HepG2 (cell line): ENCODE data around the gene PLCB2. TPM values are rescaled to one million over a fixed set of nuclear protein-coding genes. Genes with fewer than 3 reads are reported as not detected.

Experiments used
- ATAC-seq: fragments of 200-7000 bp; cut with Tn5 transposase; 3 replicates; pipeline ENCODE4 v1.9.1; 2020; ENCODE audit warnings: mild to moderate bottlenecking, moderate library complexity
- BruUV-seq: library from RNA; stranded (reverse); fragments of 400-500 nt; replicated peaks from 2 replicates; lab custom pipeline; 2021; lab: Mats Ljungman, UMichigan
- CTCF ChIA-PET: fragments of 300-600 bp; formaldehyde crosslinking; extraction: SDS; loops from one replicate; lab custom pipeline; 2021; ENCODE audit warnings: low total read pairs, inconsistent platforms, low intra/inter-chr PET ratio; lab: Yijun Ruan, JAX
- POLR2A ChIA-PET: fragments of 350-600 bp; sonication (Branson Sonifier 250); formaldehyde crosslinking; loops from one replicate; lab custom pipeline; 2020; ENCODE audit warnings: antibody characterized with exemption, inconsistent platforms; lab: Yijun Ruan, JAX
- DNase-seq: peaks from one replicate; pipeline ENCODE4 v3.0.0-alpha.2; 2015; ENCODE audit warnings: low spot score
- FAIRE-seq: peaks from 3 replicates; lab custom pipeline; 2011; peaks lifted over from hg19 to GRCh38; lab: Jason Lieb, UNC
- H2AFZ ChIP-seq: one replicate; pipeline ENCODE4 v1.6.1; 2011; ENCODE audit warnings: low read length, inconsistent platforms
- H3K27ac ChIP-seq: fragments of 300-600 bp; 3 replicates; pipeline ENCODE4 v1.8.0; 2011; ENCODE audit warnings: mixed run types, mild to moderate bottlenecking, mixed read lengths, low read length, inconsistent platforms; ENCODE audit not compliant: insufficient read depth; ENCODE audit errors: extremely low read length
- H3K27me3 ChIP-seq, 2 experiments: fragments of 200-600 bp in 1 of 2; 2 replicates in 1 of 2; 3 replicates in 1 of 2; pipeline versions ENCODE4 v1.6.0 to v1.8.0; 2011; ENCODE audit warnings: low read length in 2 of 2, mild to moderate bottlenecking in 2 of 2, moderate library complexity in 2 of 2, inconsistent platforms in 1 of 2; ENCODE audit not compliant: insufficient read depth in 2 of 2, control insufficient read depth in 1 of 2
- H3K36me3 ChIP-seq, 2 experiments: fragments of 200-600 bp in 1 of 2; replicated peaks in 1 of 2; 2 replicates in 1 of 2; 3 replicates in 1 of 2; pipeline versions ENCODE4 v1.5.1 to v1.8.0; 2011; ENCODE audit warnings: low read length in 2 of 2, inconsistent platforms in 1 of 2; ENCODE audit not compliant: insufficient read depth in 2 of 2, control insufficient read depth in 1 of 2
- H3K4me1 ChIP-seq: 2 replicates; pipeline ENCODE4 v1.5.1; 2012; ENCODE audit warnings: low read length, inconsistent platforms; ENCODE audit not compliant: insufficient read depth
- H3K4me2 ChIP-seq: 2 replicates; pipeline ENCODE4 v1.6.0; 2011; ENCODE audit warnings: low read depth, low read length, inconsistent platforms
- H3K4me3 ChIP-seq, 3 experiments: fragments of 200-600 bp in 1 of 3; sonication (generic), shearing (Covaris generic) in 1 of 3; replicated peaks in 1 of 3; 2 replicates each; pipeline ENCODE4 v1.5.1; 2011 to 2016; ENCODE audit warnings: low read length in 3 of 3, inconsistent platforms in 2 of 3, low read depth in 2 of 3, mild to moderate bottlenecking in 2 of 3, control low read depth in 1 of 3, mixed read lengths in 1 of 3; ENCODE audit not compliant: insufficient read depth in 1 of 3
- H3K79me2 ChIP-seq: one replicate; pipeline ENCODE4 v1.6.1; 2011; ENCODE audit warnings: low read length, inconsistent platforms; ENCODE audit not compliant: insufficient read depth
- H3K9ac ChIP-seq: 2 replicates; pipeline ENCODE4 v1.6.0; 2011; ENCODE audit warnings: mild to moderate bottlenecking, low read depth, low read length, inconsistent platforms; ENCODE audit not compliant: insufficient read depth
- H3K9me3 ChIP-seq: 2 replicates; pipeline ENCODE4 v1.5.1; 2012; ENCODE audit warnings: mild to moderate bottlenecking, low read length
- H4K20me1 ChIP-seq: 2 replicates; pipeline ENCODE4 v1.6.0; 2011; ENCODE audit warnings: inconsistent platforms, mild to moderate bottlenecking, low read length, moderate library complexity; ENCODE audit not compliant: insufficient read depth
- FLYWCH1 ChIP-seq: sonication (generic); formaldehyde crosslinking; IDR thresholded peaks from 2 replicates; pipeline ENCODE4 v1.8.1; 2023; ENCODE audit warnings: mild to moderate bottlenecking, missing genetic modification reagents
- FOXC1 ChIP-seq: sonication (generic); formaldehyde crosslinking; IDR thresholded peaks from 2 replicates; pipeline ENCODE4 v1.8.0; 2022; ENCODE audit warnings: mild to moderate bottlenecking, missing genetic modification reagents, borderline replicate concordance
- GFI1 ChIP-seq: sonication (generic); formaldehyde crosslinking; IDR thresholded peaks from 2 replicates; pipeline ENCODE4 v1.5.0; 2020; ENCODE audit warnings: missing genetic modification reagents, mild to moderate bottlenecking, borderline replicate concordance
- KLF13 ChIP-seq: sonication (generic); formaldehyde crosslinking; IDR thresholded peaks from 2 replicates; pipeline ENCODE4 v1.4.0; 2020; ENCODE audit warnings: mild to moderate bottlenecking, missing genetic modification reagents
- NFE2 ChIP-seq: sonication (generic); formaldehyde crosslinking; IDR thresholded peaks from 2 replicates; pipeline ENCODE4 v1.4.0; 2020; ENCODE audit warnings: missing genetic modification reagents
- NFRKB ChIP-seq: fragments of 450-650 bp; IDR thresholded peaks from 2 replicates; pipeline ENCODE4 v1.6.1; 2017
- NR3C1 ChIP-seq: sonication (generic); formaldehyde crosslinking; IDR thresholded peaks from 2 replicates; pipeline ENCODE4 v1.4.0; 2020; ENCODE audit warnings: missing genetic modification reagents
- POGZ ChIP-seq: sonication (generic); formaldehyde crosslinking; IDR thresholded peaks from 2 replicates; pipeline ENCODE4 v1.4.0; 2020; ENCODE audit warnings: mild to moderate bottlenecking, missing genetic modification reagents
- PRMT3 ChIP-seq: sonication (generic); formaldehyde crosslinking; IDR thresholded peaks from 2 replicates; pipeline ENCODE4 v1.8.1; 2022; ENCODE audit warnings: low read depth, mild to moderate bottlenecking, moderate library complexity, missing genetic modification reagents, borderline replicate concordance
- SMARCC2 ChIP-seq: fragments of 450-650 bp; IDR thresholded peaks from 2 replicates; pipeline ENCODE4 v1.6.1; 2017; ENCODE audit warnings: antibody characterized with exemption, mild to moderate bottlenecking
- YEATS2 ChIP-seq: sonication (generic); formaldehyde crosslinking; IDR thresholded peaks from 2 replicates; pipeline ENCODE4 v1.4.0; 2020; ENCODE audit warnings: missing genetic modification reagents, borderline replicate concordance
- ZBTB42 ChIP-seq: sonication (generic); formaldehyde crosslinking; IDR thresholded peaks from 2 replicates; pipeline ENCODE4 v1.5.0; 2020; ENCODE audit warnings: mild to moderate bottlenecking, missing genetic modification reagents
- ZBTB46 ChIP-seq: sonication (generic); formaldehyde crosslinking; IDR thresholded peaks from 2 replicates; pipeline ENCODE4 v1.4.0; 2020; ENCODE audit warnings: mild to moderate bottlenecking, missing genetic modification reagents, borderline replicate concordance
- ZFP36L1 ChIP-seq: sonication (generic); formaldehyde crosslinking; IDR thresholded peaks from 2 replicates; pipeline ENCODE4 v1.8.0; 2022; ENCODE audit warnings: mild to moderate bottlenecking, missing genetic modification reagents, moderate library complexity
- ZNF329 ChIP-seq: sonication (generic); formaldehyde crosslinking; IDR thresholded peaks from 2 replicates; pipeline ENCODE4 v1.9.0; 2021; ENCODE audit warnings: low read depth, mild to moderate bottlenecking, missing genetic modification reagents
- ZNF367 ChIP-seq: sonication (generic); formaldehyde crosslinking; IDR thresholded peaks from 2 replicates; pipeline ENCODE4 v1.4.0; 2020; ENCODE audit warnings: missing genetic modification reagents, borderline replicate concordance
- ZNF383 ChIP-seq: sonication (generic); formaldehyde crosslinking; IDR thresholded peaks from 2 replicates; pipeline ENCODE4 v1.4.0; 2020; ENCODE audit warnings: missing genetic modification reagents, mild to moderate bottlenecking, borderline replicate concordance
- WGBS: methylation state at CpG from one replicate; pipeline ENCODE4 v1.1.6; 2017; ENCODE audit warnings: low lambda C conversion rate; 5-methylcytosine and 5-hydroxymethylcytosine counted together
- in situ Hi-C: cut with HindIII; loops from 2 replicates; pipeline ENCODE4 v1.10.0; 2017; ENCODE audit warnings: low pct_unique_long_range_greater_than_20kb; ENCODE audit not compliant: extremely low pct_ligation_motif_present
- intact Hi-C: fragments of 100-400 bp; cut with micrococcal nuclease; formaldehyde crosslinking; loops from one replicate; pipeline ENCODE4 v1.10.0; 2022; ENCODE audit not compliant: unreplicated experiment
- polyA plus RNA-seq, 8 experiments: library from polyadenylated mRNA; depleted of rRNA in 3 of 8; stranded (reverse) in 7 of 8; unstranded in 1 of 8; fragments of >200 nt; fragmentation: Illumina TruSeq in 4 of 8; extraction: Trizol in 4 of 8; gene quantifications; 2 replicates each; pipeline versions ENCODE4 v1.2.1 to v1.2.3, GENCODE V29; 2011 to 2016; ENCODE audit warnings: low read depth in 4 of 8, missing spikeins in 1 of 8, mixed read lengths in 1 of 8; ENCODE audit not compliant: insufficient read depth in 1 of 8
- total RNA-seq, 5 experiments: library from RNA; depleted of rRNA; stranded (reverse); fragments of >200 nt; fragmentation: Illumina TruSeq; extraction: Trizol; gene quantifications; 2 replicates each; pipeline ENCODE4 v1.2.3, GENCODE V29; 2016; ENCODE audit warnings: low read depth in 1 of 5

The PLCB2 gene
- total and polyA plus RNA-seq, 2 of the 13 experiments (the other 11 are each of a cell fraction or from before 2014, with no cell fraction given) = 0.11 TPM; not detected in 1

GRCh38 chr15:40347559-40348473 lies 40.1 kb upstream of the PLCB2 start:
- Histone ChIP-seq H3K9ac (no peak overlapping the region), H3K36me3 (no peaks in the 10 kb centered on the region), H4K20me1 (no peaks in the 10 kb centered on the region), H3K79me2 (no peaks in the 10 kb centered on the region), H3K4me1 (peaks cover 83% of the 10 kb centered on the region), H2AFZ (no peak overlapping the region)
- DNase-seq (no peak), ATAC-seq (peak; percentile 34), FAIRE-seq (no peak)
- CTCF ChIA-PET = no interaction called here
- BruUV-seq = no TSS peak
- TF ChIP-seq NR3C1 (CRISPR knock-in tag) = no peak
- no peak for TF ChIP-seq ZBTB46 (CRISPR knock-in tag)
- no peak for TF ChIP-seq GFI1 (CRISPR knock-in tag)
- TF ChIP-seq ZNF329 (CRISPR knock-in tag) = no peak
- no peak for TF ChIP-seq PRMT3 (CRISPR knock-in tag)
- TF ChIP-seq ZNF367 = no peak
- TF ChIP-seq YEATS2 (CRISPR knock-in tag) = no peak
- no peak for TF ChIP-seq NFRKB
- no peak for TF ChIP-seq POGZ
- TF ChIP-seq ZBTB42 (CRISPR knock-in tag) = no peak
- TF ChIP-seq FOXC1 (CRISPR knock-in tag) = no peak
- no peak for TF ChIP-seq ZFP36L1 (CRISPR knock-in tag)
- no peak for TF ChIP-seq FLYWCH1
- no peak for TF ChIP-seq NFE2 (CRISPR knock-in tag)
- no peak for TF ChIP-seq KLF13
- TF ChIP-seq SMARCC2 = no peak
- no peak for TF ChIP-seq ZNF383 (CRISPR knock-in tag)
- TF ChIP-seq, all 625 proteins: peak for 0
- H3K9me3 ChIP-seq = no peaks in the 10 kb centered on the region
- intact Hi-C loops (no loop called here), in situ Hi-C loops (loop anchor here (5.0 kb wide), 1 partner anchor 74 kb away; no protein-coding TSS in a partner anchor)
- H3K4me2 ChIP-seq = no peak overlapping the region
- 8% methylated on average over 4 of the region's 11 CpGs for WGBS
- POLR2A ChIA-PET = interaction anchor here (1.3 to 1.5 kb wide), 2 partner anchors 9 to 25 kb away, joined by 3 to 4 read pairs; no protein-coding TSS in a partner anchor
- H3K4me3 ChIP-seq = no peak overlapping the region
- peaks cover 0 to 4% of the 10 kb centered on the region in 2 experiments; a peak in 2 of 5 replicates for H3K27me3 ChIP-seq
- H3K27ac ChIP-seq = no peak overlapping the region
